Measurements from ENCODE around the gene ZFP1. TPM values are rescaled to one million over a fixed set of nuclear protein-coding genes. Genes with fewer than 3 reads are reported as not detected.
A peak's percentile ranks its signal among the peaks of the same experiment; 100 is the strongest.

Gene ZFP1
- total RNA-seq, 1 experiment from 2014 or later, result 15.3 TPM

- Histone ChIP-seq H3K18ac (ENCODE audit: insufficient read length, low read depth, low read length) (no peak overlapping the region), H4K91ac (ENCODE audit: insufficient read length, low read depth, low read length) (no peak overlapping the region), H3K4me1 (ENCODE audit: insufficient read depth, low read length) (no peaks in the 10 kb centered on the region), H2BK15ac (ENCODE audit: low read depth, low read length) (no peak overlapping the region), H3K4me2 (ENCODE audit: insufficient read depth, insufficient read length, low read length) (no peak overlapping the region), H3K79me1 (ENCODE audit: insufficient read depth, low read depth, low read length, poor library complexity, severe bottlenecking) (no peaks in the 10 kb centered on the region), H2BK20ac (ENCODE audit: low read depth, low read length, poor library complexity, severe bottlenecking) (no peak overlapping the region), H3K14ac (ENCODE audit: insufficient read depth, low read length) (no peak overlapping the region), H3T11ph (ENCODE audit: low read length) (no peak overlapping the region), H3K79me2 (ENCODE audit: insufficient read depth, low read length) (no peaks in the 10 kb centered on the region), H3K27me3 (ENCODE audit: insufficient read depth, low read length) (no peaks in the 10 kb centered on the region), H3K9ac (ENCODE audit: extremely low read depth, insufficient read length, low read length) (no peak overlapping the region), H4K8ac (replicated peaks; ENCODE audit: insufficient read length, low read depth, low read length) (no peak overlapping the region), H3K4ac (ENCODE audit: low read depth, low read length) (no peak overlapping the region), H4K5ac (ENCODE audit: insufficient read length, low read depth, low read length) (no peak overlapping the region), H2BK12ac (ENCODE audit: insufficient read length, low read depth, low read length) (no peak overlapping the region), H2BK120ac (ENCODE audit: low read depth, low read length, poor library complexity, severe bottlenecking) (no peak overlapping the region), H4K20me1 (ENCODE audit: control insufficient read depth, insufficient read depth, insufficient read length) (no peaks in the 10 kb centered on the region), H3K27ac (ENCODE audit: insufficient read length, low read depth, low read length) (no peak overlapping the region), H2AK5ac (ENCODE audit: insufficient read length, low read length) (no peak overlapping the region), H3K56ac (ENCODE audit: insufficient read length, low read depth, low read length) (no peak overlapping the region), H3K9me3 (ENCODE audit: control insufficient read depth, low read depth, low read length) (no peaks in the 10 kb centered on the region), H3K23ac (ENCODE audit: insufficient read length, low read depth, low read length) (no peak overlapping the region), H2AFZ (ENCODE audit: low read length) (no peak overlapping the region), H3K23me2 (ENCODE audit: insufficient read length, low read depth, low read length, poor library complexity, severe bottlenecking) (no peaks in the 10 kb centered on the region), H2BK5ac (ENCODE audit: insufficient read length, low read length) (no peak overlapping the region)
- peaks cover 2% of the 10 kb centered on the region; the same call in 1 of the 2 replicates for H3K27me3 Mint-ChIP-seq (ENCODE audit: low read depth)
- H3K36me3 Mint-ChIP-seq (ENCODE audit: insufficient read depth in 1 of 3, low read depth in 3 of 3), result peaks cover 18 to 26% (median 23%) of the 10 kb centered on the region in 3 experiments
- WGBS (ENCODE audit: extremely low coverage, insufficient read length, low lambda C conversion rate), result no CpG with 5 or more reads among the region's 9 CpGs
- H3K27ac Mint-ChIP-seq, result no peak overlapping the region
- TF ChIP-seq CTCF (conservative IDR thresholded peaks at IDR 0.05), result peak; percentile 47
- H3K4me3 Mint-ChIP-seq, result no peak overlapping the region
- peaks cover 18 to 28% of the 10 kb centered on the region in 2 experiments for H3K9me3 Mint-ChIP-seq
- peaks cover 17 to 19% of the 10 kb centered on the region in 2 experiments for H3K4me1 Mint-ChIP-seq
- peak; percentile 52 for DNase-seq
Observed at GRCh38 chr16:75130150-75130771, 18.1 kb upstream of the ZFP1 start.
